GM12878 (cell line): Measurements from ENCODE around the gene HOXD12. TPM values are rescaled to one million over a fixed set of nuclear protein-coding genes. Genes with fewer than 3 reads are reported as not detected.

Experiments
- ATAC-seq: fragments of 200-7000 bp; cut with Tn5 transposase; 3 replicates; pipeline ENCODE4 v1.9.1; 2020; ENCODE audit warnings: mild to moderate bottlenecking, moderate library complexity
- Bru-seq: library from RNA; stranded (reverse); fragments of 400-500 nt; gene quantifications from one replicate; lab custom pipeline; 2021; lab: Mats Ljungman, UMichigan
- BruChase-seq, 2 experiments: library from RNA; stranded (reverse); fragments of 400-500 nt; gene quantifications; one replicate each; lab custom pipeline; 2021; lab: Mats Ljungman, UMichigan
- BruUV-seq: library from RNA; stranded (reverse); fragments of 400-500 nt; replicated peaks from 2 replicates; lab custom pipeline; 2021; lab: Mats Ljungman, UMichigan
- CTCF ChIA-PET: fragments of 300-600 bp; sonication (Branson Sonifier 250); formaldehyde crosslinking; extraction: SDS; loops from one replicate; lab custom pipeline; 2021; ENCODE audit warnings: inconsistent platforms; lab: Yijun Ruan, JAX
- POLR2A ChIA-PET: fragments of 350-600 bp; formaldehyde crosslinking; extraction: SDS; loops from one replicate; lab custom pipeline; 2021; ENCODE audit warnings: inconsistent platforms; lab: Charles Lee
- RAD21 ChIA-PET: fragments of 300-600 bp; sonication (Branson Sonifier 250); formaldehyde crosslinking; loops from one replicate; lab custom pipeline; 2023; ENCODE audit warnings: antibody characterized with exemption; ENCODE audit not compliant: unreplicated experiment; lab: Charles Lee
- SMC1A ChIA-PET: fragments of 300-600 bp; sonication (Branson Sonifier 250); formaldehyde crosslinking; loops from one replicate; lab custom pipeline; 2023; ENCODE audit not compliant: unreplicated experiment, uncharacterized antibody; lab: Charles Lee
- DNase-seq: peaks from one replicate; pipeline ENCODE4 v3.0.0-alpha.2; 2011; ENCODE audit warnings: low read depth, low spot score
- FAIRE-seq: peaks from 3 replicates; lab custom pipeline; 2011; peaks lifted over from hg19 to GRCh38; lab: Jason Lieb, UNC
- H2AFZ ChIP-seq: 2 replicates; pipeline ENCODE4 v1.6.0; 2011; ENCODE audit warnings: low read depth, low read length, control low read depth; ENCODE audit not compliant: control insufficient read depth
- H3K27ac ChIP-seq: 2 replicates; pipeline ENCODE4 v1.5.1; 2011; ENCODE audit warnings: control low read depth; ENCODE audit not compliant: control insufficient read depth, insufficient read depth
- H3K27me3 ChIP-seq, 2 experiments: replicated peaks in 1 of 2; 2 replicates each; pipeline versions ENCODE4 v1.6.0 to v1.6.1; 2011; ENCODE audit warnings: low read length in 1 of 2; ENCODE audit not compliant: control insufficient read depth in 2 of 2, insufficient read depth in 2 of 2
- H3K36me3 ChIP-seq, 2 experiments: 2 replicates each; pipeline ENCODE4 v1.5.1; 2011; ENCODE audit warnings: low read length in 1 of 2; ENCODE audit not compliant: control insufficient read depth in 2 of 2, insufficient read depth in 2 of 2
- H3K4me1 ChIP-seq: 2 replicates; pipeline ENCODE4 v1.6.1; 2011; ENCODE audit warnings: mild to moderate bottlenecking, low read length, moderate library complexity, mixed read lengths; ENCODE audit not compliant: control insufficient read depth, insufficient read depth
- H3K4me2 ChIP-seq: 2 replicates; pipeline ENCODE4 v1.6.0; 2011; ENCODE audit warnings: control low read depth; ENCODE audit not compliant: control insufficient read depth, insufficient read depth
- H3K4me3 ChIP-seq: fragments of 200-600 bp; sonication (generic); 2 replicates; pipeline ENCODE4 v1.5.1; 2016
- H3K79me2 ChIP-seq: 2 replicates; pipeline ENCODE4 v1.6.0; 2011; ENCODE audit warnings: low read length; ENCODE audit not compliant: control insufficient read depth, insufficient read depth
- H3K9ac ChIP-seq: 2 replicates; pipeline ENCODE4 v1.8.0; 2011; ENCODE audit warnings: low read length, control low read depth, mixed read lengths; ENCODE audit not compliant: control insufficient read depth, insufficient read depth
- H3K9me3 ChIP-seq: replicated peaks from 3 replicates; pipeline ENCODE4 v1.5.1; 2011; ENCODE audit warnings: mild to moderate bottlenecking, low read length; ENCODE audit not compliant: control insufficient read depth, insufficient read depth
- H4K20me1 ChIP-seq: 2 replicates; pipeline ENCODE4 v1.6.0; 2011; ENCODE audit not compliant: control insufficient read depth, insufficient read depth
- IRF3 ChIP-seq: fragments of 450-650 bp; IDR thresholded peaks from 2 replicates; pipeline ENCODE4 v1.6.1; 2014; ENCODE audit warnings: mild to moderate bottlenecking
- WGBS: methylation state at CpG from one replicate; pipeline ENCODE4 v1.1.6; 2016; ENCODE audit warnings: low lambda C conversion rate; ENCODE audit not compliant: insufficient replicate concordance, insufficient coverage; ENCODE audit errors: missing lambda C conversion rate; 5-methylcytosine and 5-hydroxymethylcytosine counted together
- in situ Hi-C: fragments of 300-500 bp; cut with MboI; formaldehyde crosslinking; loops from 9 replicates; pipeline ENCODE4 v1.14.3; 2018; ENCODE audit warnings: mixed read lengths
- intact Hi-C: fragments of 100-400 bp; cut with micrococcal nuclease; formaldehyde crosslinking; loops from one replicate; pipeline ENCODE4 v1.14.2; 2022; ENCODE audit not compliant: unreplicated experiment
- long read RNA-seq, 2 experiments: library from polyadenylated mRNA; unstranded; transcript quantifications; one replicate each; pipeline ENCODE4 v2.0.0, GENCODE V29; 2019 to 2020
- polyA minus RNA-seq, 3 experiments: library from RNA; depleted of rRNA, polyadenylated mRNA; stranded (reverse); fragments of >200 nt; gene quantifications; 2 replicates each; pipeline ENCODE4 v1.2.3, GENCODE V29; 2011
- polyA plus RNA-seq, 11 experiments: library from polyadenylated mRNA; depleted of rRNA in 4 of 11; unstranded in 6 of 11; stranded (reverse) in 5 of 11; fragments of >200 nt; fragmentation: Nextera tagmentation in 4 of 11; fragmentation: Illumina TruSeq in 1 of 11; extraction: Ambion mirVana in 4 of 11; extraction: Trizol in 1 of 11; gene quantifications; 1 replicate in 1 of 11; 2 replicates in 10 of 11; pipeline versions ENCODE4 v1.2.1 to v1.2.3, GENCODE V29; 2011 to 2016; ENCODE audit warnings: inconsistent platforms in 2 of 11, missing spikeins in 2 of 11, low read depth in 1 of 11
- total RNA-seq, 4 experiments: library from RNA; depleted of rRNA in 3 of 4; stranded (reverse); fragments of >200 nt in 3 of 4; fragmentation: Illumina TruSeq in 1 of 4; extraction: Trizol in 1 of 4; gene quantifications; 2 replicates each; pipeline versions ENCODE4 v1.2.1 to v1.2.3, GENCODE V29; 2013 to 2021
- TF ChIP-seq, protein P1 (sequence below): fragments of 450-650 bp; conservative IDR thresholded peaks from 2 replicates; pipeline ENCODE4 v1.6.1; 2017; ENCODE audit warnings: mild to moderate bottlenecking, moderate library complexity

HOXD12 gene
- not detected in 2 replicates for total RNA-seq (2013; cell fraction: nucleolus; rRNA removed)
- total RNA-seq (2014; rRNA removed) (not detected in 2 replicates), total RNA-seq (2014; rRNA removed; fragmentation: Illumina TruSeq; extraction: Trizol) (not detected in 2 replicates), total RNA-seq (2021) (not detected in 2 replicates), polyA plus RNA-seq (2011; rRNA removed) (not detected in 2 replicates), polyA plus RNA-seq (2014; fragmentation: Illumina TruSeq; extraction: Trizol) (not detected in 2 replicates), polyA plus RNA-seq (2014; fragmentation: Nextera tagmentation; extraction: Ambion mirVana) (not detected), polyA plus RNA-seq (2014; rRNA removed) (not detected in 2 replicates), polyA plus RNA-seq (2016; fragmentation: Nextera tagmentation; extraction: Ambion mirVana) (not detected), polyA minus RNA-seq (2011; rRNA and poly(A)+ RNA removed) (not detected in 2 replicates), Bru-seq, nascent RNA (not detected), BruChase-seq, experiment 1, labeled RNA remaining after a 6-hour chase (not detected), BruChase-seq, experiment 2, labeled RNA remaining after a 2-hour chase (not detected)
- not detected for polyA plus RNA-seq (2011; ENCODE audit: low read depth)
- polyA plus RNA-seq (2011; cell fraction: cytosol; rRNA removed) = not detected in 2 replicates
- not detected in 2 replicates for polyA plus RNA-seq (2011; cell fraction: nucleus; rRNA removed)
- not detected in 2 replicates for polyA plus RNA-seq (2012)
- polyA minus RNA-seq (2011; cell fraction: cytosol; rRNA and poly(A)+ RNA removed) = not detected in 2 replicates
- polyA minus RNA-seq (2011; cell fraction: nucleus; rRNA and poly(A)+ RNA removed) = not detected in 2 replicates
- long read RNA-seq, experiment 1 = 0 reads
- long read RNA-seq, experiment 2 = 0 reads

DNA sequence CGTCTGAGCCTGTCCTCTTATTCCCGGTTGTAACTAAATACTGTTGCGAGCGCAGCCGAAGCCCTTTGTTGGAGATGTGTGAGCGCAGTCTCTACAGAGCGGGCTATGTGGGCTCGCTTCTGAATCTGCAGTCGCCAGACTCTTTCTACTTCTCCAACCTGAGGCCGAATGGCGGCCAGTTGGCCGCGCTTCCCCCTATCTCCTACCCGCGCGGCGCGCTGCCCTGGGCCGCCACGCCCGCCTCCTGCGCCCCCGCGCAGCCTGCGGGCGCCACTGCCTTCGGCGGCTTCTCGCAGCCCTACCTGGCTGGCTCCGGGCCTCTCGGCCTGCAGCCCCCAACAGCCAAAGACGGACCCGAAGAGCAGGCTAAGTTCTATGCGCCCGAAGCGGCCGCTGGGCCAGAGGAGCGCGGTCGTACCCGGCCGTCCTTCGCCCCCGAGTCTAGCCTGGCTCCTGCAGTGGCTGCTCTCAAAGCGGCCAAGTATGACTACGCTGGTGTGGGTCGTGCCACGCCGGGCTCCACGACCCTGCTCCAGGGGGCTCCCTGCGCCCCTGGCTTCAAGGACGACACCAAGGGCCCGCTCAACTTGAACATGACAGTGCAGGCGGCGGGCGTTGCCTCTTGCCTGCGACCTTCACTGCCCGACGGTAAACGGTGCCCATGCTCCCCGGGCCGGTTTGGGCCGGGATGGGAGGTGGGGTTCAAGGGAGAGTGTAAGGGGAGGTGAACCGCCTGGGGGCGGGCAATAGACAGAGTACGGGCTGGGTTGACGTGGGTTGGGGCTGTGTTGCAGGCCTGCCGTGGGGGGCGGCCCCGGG, at the start of gene HOXD12:
TSS of gene HOXD12 (plus strand) at position 68 of the 819 bp plus-strand sequence. CDS start at position 75, 7 bp downstream.
- H3K4me3 ChIP-seq = no peak within 1 kb of the TSS
- WGBS = 58% methylated on average over 54 of the region's 70 CpGs
- ChIA-PET CTCF (interaction anchor here (0.8 kb wide), 1 partner anchor 411 kb away, joined by 3 read pairs; no protein-coding TSS in a partner anchor), POLR2A (no interaction called here), RAD21 (no interaction called here), SMC1A (no interaction called here)
- H2AFZ ChIP-seq = no peak within 1 kb of the TSS
- intact Hi-C loops (no loop called here), in situ Hi-C loops (loop anchor here (5.0 kb wide), 2 partner anchors 413 to 733 kb away; no protein-coding TSS in a partner anchor)
- H3K4me2 ChIP-seq = no peak within 1 kb of the TSS
- no peaks in the 10 kb centered on the region for H4K20me1 ChIP-seq
- ATAC-seq (no peak), FAIRE-seq (no peak), DNase-seq (no peak)
- no peak within 1 kb of the TSS for H3K9ac ChIP-seq
- H3K36me3 ChIP-seq = no peaks in the 10 kb centered on the region
- no peaks in the 10 kb centered on the region for H3K79me2 ChIP-seq
- H3K4me1 ChIP-seq = peaks cover 3% of the 10 kb centered on the region; the same call in 1 of the 2 replicates
- no peak within 1 kb of the TSS for H3K27ac ChIP-seq
- BruUV-seq = no TSS peak
- peaks cover 17 to 41% of the 10 kb centered on the region in 2 experiments for H3K27me3 ChIP-seq
- H3K9me3 ChIP-seq = no peaks in the 10 kb centered on the region; the same call in 2 of the 3 replicates
- TF ChIP-seq, protein P1, sequence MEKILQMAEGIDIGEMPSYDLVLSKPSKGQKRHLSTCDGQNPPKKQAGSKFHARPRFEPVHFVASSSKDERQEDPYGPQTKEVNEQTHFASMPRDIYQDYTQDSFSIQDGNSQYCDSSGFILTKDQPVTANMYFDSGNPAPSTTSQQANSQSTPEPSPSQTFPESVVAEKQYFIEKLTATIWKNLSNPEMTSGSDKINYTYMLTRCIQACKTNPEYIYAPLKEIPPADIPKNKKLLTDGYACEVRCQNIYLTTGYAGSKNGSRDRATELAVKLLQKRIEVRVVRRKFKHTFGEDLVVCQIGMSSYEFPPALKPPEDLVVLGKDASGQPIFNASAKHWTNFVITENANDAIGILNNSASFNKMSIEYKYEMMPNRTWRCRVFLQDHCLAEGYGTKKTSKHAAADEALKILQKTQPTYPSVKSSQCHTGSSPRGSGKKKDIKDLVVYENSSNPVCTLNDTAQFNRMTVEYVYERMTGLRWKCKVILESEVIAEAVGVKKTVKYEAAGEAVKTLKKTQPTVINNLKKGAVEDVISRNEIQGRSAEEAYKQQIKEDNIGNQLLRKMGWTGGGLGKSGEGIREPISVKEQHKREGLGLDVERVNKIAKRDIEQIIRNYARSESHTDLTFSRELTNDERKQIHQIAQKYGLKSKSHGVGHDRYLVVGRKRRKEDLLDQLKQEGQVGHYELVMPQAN = no peak
- TF ChIP-seq IRF3 = no peak
